AG04450 (cell line): ENCODE data around the gene NFIA. TPM values are rescaled to one million over a fixed set of nuclear protein-coding genes. Genes with fewer than 3 reads are reported as not detected.

ENCODE experiments used
- CTCF ChIA-PET: fragments of 300-600, 350-600 bp; formaldehyde crosslinking; extraction: SDS; loops from one replicate; lab custom pipeline; 2022; ENCODE audit warnings: antibody characterized with exemption, inconsistent platforms; lab: Charles Lee
- POLR2A ChIA-PET: fragments of 350-600 bp; formaldehyde crosslinking; extraction: SDS; loops from one replicate; lab custom pipeline; 2021; ENCODE audit warnings: antibody characterized with exemption, inconsistent platforms; lab: Yijun Ruan, JAX
- DNase-seq: peaks from one replicate; pipeline ENCODE4 v3.0.0-alpha.2; 2011; ENCODE audit warnings: low read depth, low spot score
- H3K27ac ChIP-seq: one replicate; pipeline ENCODE4 v1.5.1; 2012; ENCODE audit warnings: low read depth, low read length, control low read depth
- H3K27me3 ChIP-seq: one replicate; pipeline ENCODE4 v1.6.0; 2012; ENCODE audit warnings: low read length; ENCODE audit not compliant: control insufficient read depth, insufficient read depth
- H3K4me3 ChIP-seq: 2 replicates; pipeline ENCODE4 v1.5.1; 2011; ENCODE audit warnings: mild to moderate bottlenecking, low read depth, low read length, control low read depth
- H3K9me3 ChIP-seq: 2 replicates; pipeline ENCODE4 v1.5.1; 2012; ENCODE audit warnings: low read length; ENCODE audit not compliant: control insufficient read depth, insufficient read depth
- CTCF ChIP-seq: IDR thresholded peaks from 2 replicates; pipeline ENCODE4 v1.5.1; 2011; ENCODE audit warnings: low read depth, low read length, control low read depth, inconsistent platforms
- polyA plus RNA-seq: library from polyadenylated mRNA; depleted of rRNA; stranded (reverse); fragments of >200 nt; gene quantifications from 2 replicates; pipeline ENCODE4 v1.2.3, GENCODE V29; 2011

NFIA gene
- polyA plus RNA-seq, 1 experiment, result 3.9 TPM

GRCh38 chr1:61254634-61255357 is 172.4 kb downstream of the NFIA start:
- no peak for TF ChIP-seq CTCF
- no peak overlapping the region for H3K27ac ChIP-seq
- H3K27me3 ChIP-seq, result no peaks in the 10 kb centered on the region
- peak overlapping the region; percentile 23 for H3K4me3 ChIP-seq
- CTCF ChIA-PET, result interaction anchor here (0.5 to 0.6 kb wide), 3 partner anchors 66 to 474 kb away, joined by 3 to 4 read pairs (median 3); no protein-coding TSS in a partner anchor
- no peak for DNase-seq
- no peaks in the 10 kb centered on the region for H3K9me3 ChIP-seq
- POLR2A ChIA-PET, result no interaction called here

GRCh38 chr1:61255358-61255703 is 173.0 kb downstream of the NFIA start:
- no peaks in the 10 kb centered on the region for H3K9me3 ChIP-seq
- no peak overlapping the region for H3K4me3 ChIP-seq
- no peak for TF ChIP-seq CTCF
- H3K27me3 ChIP-seq, result no peaks in the 10 kb centered on the region
- no peak for DNase-seq
- ChIA-PET CTCF (interaction anchor here (0.9 kb wide), 1 partner anchor 598 kb away, joined by 3 read pairs; no protein-coding TSS in a partner anchor), POLR2A (no interaction called here)
- no peak overlapping the region for H3K27ac ChIP-seq

- DNase-seq, result no peak
- no peak overlapping the region for H3K27ac ChIP-seq
- no peaks in the 10 kb centered on the region for H3K27me3 ChIP-seq
- ChIA-PET CTCF (interaction anchor here (0.6 kb wide), 1 partner anchor 185 kb away, joined by 3 read pairs; no protein-coding TSS in a partner anchor), POLR2A (no interaction called here)
- TF ChIP-seq CTCF, result no peak
- no peaks in the 10 kb centered on the region for H3K9me3 ChIP-seq
- H3K4me3 ChIP-seq, result no peak overlapping the region
Observed at GRCh38 chr1:61259379-61260148, 177.2 kb downstream of the NFIA start.

- ChIA-PET POLR2A (no interaction called here), CTCF (no interaction called here)
- H3K4me3 ChIP-seq, result no peak overlapping the region
- no peaks in the 10 kb centered on the region for H3K27me3 ChIP-seq
- H3K9me3 ChIP-seq, result no peaks in the 10 kb centered on the region
- DNase-seq, result no peak
- H3K27ac ChIP-seq, result no peak overlapping the region
- no peak for TF ChIP-seq CTCF
Observed at GRCh38 chr1:61260171-61260570, 177.8 kb downstream of the NFIA start.

GRCh38 chr1:61261595-61261994 is 179.2 kb downstream of the NFIA start:
- no peaks in the 10 kb centered on the region for H3K9me3 ChIP-seq
- ChIA-PET CTCF (no interaction called here), POLR2A (no interaction called here)
- no peak overlapping the region for H3K4me3 ChIP-seq
- TF ChIP-seq CTCF, result no peak
- no peak overlapping the region for H3K27ac ChIP-seq
- H3K27me3 ChIP-seq, result no peaks in the 10 kb centered on the region
- DNase-seq, result no peak
